Measurements from ENCODE around the gene FERD3L.
A peak's percentile ranks its signal among the peaks of the same experiment; 100 is the strongest.

FERD3L gene

DNA sequence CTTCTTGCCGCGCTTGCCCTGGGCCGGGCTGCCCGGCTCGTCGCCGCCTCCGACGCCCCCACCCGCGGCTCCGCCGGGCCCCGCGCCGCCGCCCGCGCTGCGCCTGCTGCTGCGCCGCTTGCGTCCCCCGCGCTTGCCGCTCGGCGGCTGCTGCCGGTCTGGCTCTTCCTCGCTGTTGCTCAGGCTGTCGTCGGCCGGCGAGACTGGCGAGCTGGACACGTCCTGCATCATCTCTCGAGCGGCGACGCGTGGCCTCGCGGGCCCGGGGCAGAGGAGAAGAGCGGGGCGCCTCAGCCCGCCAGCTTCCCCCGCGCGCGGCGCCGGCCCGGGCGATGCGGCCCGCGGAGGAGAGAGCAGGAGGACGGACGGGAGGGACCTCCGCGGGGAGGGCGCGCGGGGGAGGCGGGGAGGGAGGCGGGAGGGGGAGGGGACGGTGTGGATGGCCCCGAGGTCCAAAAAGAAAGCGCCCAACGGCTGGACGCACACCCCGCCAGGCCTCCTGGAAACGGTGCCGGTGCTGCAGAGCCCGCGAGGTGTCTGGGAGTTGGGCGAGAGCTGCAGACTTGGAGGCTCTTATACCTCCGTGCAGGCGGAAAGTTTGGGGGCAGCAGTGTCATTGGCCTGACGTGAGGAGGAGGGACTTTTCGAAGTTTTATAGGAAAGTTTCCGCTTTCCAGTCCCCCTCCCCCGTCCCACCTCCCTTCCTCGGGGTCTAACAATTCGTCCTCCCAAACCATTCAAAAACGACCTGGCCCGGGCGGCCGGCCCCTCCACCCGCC, 27.9 kb downstream of the FERD3L start, which contains the start of gene TWIST1:
Gene TWIST1, minus strand, starts transcription at position 546 of the 779 bp plus-strand sequence. Its CDS starts 315 bp downstream, at position 231.
- in situ Hi-C loops (cut with MboI; ENCODE audit: low sequenced_read_pairs, unreplicated experiment) = loop anchor here (25.0 kb wide), 2 partner anchors 545 to 1670 kb away; partner anchors contain the start of gene SP8
- TF ChIP-seq, protein P1, sequence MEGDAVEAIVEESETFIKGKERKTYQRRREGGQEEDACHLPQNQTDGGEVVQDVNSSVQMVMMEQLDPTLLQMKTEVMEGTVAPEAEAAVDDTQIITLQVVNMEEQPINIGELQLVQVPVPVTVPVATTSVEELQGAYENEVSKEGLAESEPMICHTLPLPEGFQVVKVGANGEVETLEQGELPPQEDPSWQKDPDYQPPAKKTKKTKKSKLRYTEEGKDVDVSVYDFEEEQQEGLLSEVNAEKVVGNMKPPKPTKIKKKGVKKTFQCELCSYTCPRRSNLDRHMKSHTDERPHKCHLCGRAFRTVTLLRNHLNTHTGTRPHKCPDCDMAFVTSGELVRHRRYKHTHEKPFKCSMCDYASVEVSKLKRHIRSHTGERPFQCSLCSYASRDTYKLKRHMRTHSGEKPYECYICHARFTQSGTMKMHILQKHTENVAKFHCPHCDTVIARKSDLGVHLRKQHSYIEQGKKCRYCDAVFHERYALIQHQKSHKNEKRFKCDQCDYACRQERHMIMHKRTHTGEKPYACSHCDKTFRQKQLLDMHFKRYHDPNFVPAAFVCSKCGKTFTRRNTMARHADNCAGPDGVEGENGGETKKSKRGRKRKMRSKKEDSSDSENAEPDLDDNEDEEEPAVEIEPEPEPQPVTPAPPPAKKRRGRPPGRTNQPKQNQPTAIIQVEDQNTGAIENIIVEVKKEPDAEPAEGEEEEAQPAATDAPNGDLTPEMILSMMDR (IDR thresholded peaks at IDR 0.05; ENCODE audit: borderline replicate concordance, control extremely low read depth, extremely low read depth, insufficient read depth, missing control alignments) = no peak
- DNase-seq (ENCODE audit: low spot score) = peak; percentile 60

DNA sequence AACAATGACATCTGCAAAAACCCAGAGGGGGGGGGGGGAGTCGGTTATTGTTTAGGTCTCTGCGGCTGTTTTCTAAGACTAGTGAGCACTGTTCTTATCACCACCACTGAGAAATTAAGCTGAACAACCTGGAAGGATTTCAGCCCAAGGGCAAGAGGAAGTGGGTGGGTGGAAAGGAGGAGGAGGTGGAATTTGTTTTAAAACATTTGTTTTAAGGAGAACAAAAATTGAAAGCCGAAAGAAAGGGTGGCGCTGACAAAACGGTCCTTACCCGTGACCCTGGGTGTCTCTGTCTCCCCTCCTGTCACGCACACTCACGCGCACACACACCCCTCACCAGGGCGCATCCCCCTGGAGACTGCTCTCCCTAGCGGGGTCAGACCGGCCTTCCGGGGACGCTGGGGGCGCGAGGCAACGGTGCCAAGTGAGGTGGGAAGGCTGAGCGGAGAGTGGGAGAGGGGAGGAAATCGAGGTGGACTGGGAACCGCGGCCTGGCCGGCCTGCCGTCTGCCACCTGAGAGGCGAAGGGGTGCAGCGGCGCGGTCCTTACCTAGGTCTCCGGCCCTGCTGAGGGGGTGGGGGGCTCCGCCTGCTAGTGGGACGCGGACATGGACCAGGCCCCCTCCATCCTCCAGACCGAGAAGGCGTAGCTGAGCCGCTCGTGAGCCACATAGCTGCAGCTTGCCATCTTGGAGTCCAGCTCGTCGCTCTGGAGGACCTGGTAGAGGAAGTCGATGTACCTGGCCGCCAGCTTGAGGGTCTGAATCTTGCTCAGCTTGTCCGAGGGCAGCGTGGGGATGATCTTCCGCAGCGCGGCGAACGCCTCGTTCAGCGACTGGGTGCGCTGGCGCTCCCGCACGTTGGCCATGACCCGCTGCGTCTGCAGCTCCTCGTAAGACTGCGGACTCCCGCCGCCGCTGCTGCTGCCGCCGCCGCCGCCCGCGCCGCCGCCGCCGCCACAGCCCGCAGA, 28.8 kb downstream of the FERD3L start:
- TF ChIP-seq, protein P1 (IDR thresholded peaks at IDR 0.05; ENCODE audit: borderline replicate concordance, control extremely low read depth, extremely low read depth, insufficient read depth, missing control alignments) = no peak
- in situ Hi-C loops (cut with MboI; ENCODE audit: low sequenced_read_pairs, unreplicated experiment) = loop anchor here (25.0 kb wide), 2 partner anchors 546 to 1671 kb away; partner anchors contain the start of gene SP8
- no peak for DNase-seq (ENCODE audit: low spot score)

DNA sequence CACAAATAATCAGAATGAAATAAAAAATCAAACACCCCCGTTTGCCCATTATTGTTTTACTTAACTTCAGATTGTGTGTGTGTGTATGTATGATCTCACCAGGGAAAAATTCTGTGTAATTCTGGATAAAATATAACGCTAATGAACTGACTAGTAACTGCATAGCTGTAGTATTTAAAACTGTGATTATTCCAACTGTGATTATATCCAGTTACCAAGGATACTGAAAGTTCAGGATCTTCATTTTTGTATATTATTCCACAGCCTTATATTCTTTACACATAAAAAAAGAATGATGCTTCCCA, 30.7 kb downstream of the FERD3L start:
- in situ Hi-C loops (cut with MboI; ENCODE audit: low sequenced_read_pairs, unreplicated experiment) = loop anchor here (25.0 kb wide), 2 partner anchors 548 to 1673 kb away; partner anchors contain the start of gene SP8
- no peak for DNase-seq (ENCODE audit: low spot score)
- TF ChIP-seq, protein P1 (IDR thresholded peaks at IDR 0.05; ENCODE audit: borderline replicate concordance, control extremely low read depth, extremely low read depth, insufficient read depth, missing control alignments) = no peak

DNA sequence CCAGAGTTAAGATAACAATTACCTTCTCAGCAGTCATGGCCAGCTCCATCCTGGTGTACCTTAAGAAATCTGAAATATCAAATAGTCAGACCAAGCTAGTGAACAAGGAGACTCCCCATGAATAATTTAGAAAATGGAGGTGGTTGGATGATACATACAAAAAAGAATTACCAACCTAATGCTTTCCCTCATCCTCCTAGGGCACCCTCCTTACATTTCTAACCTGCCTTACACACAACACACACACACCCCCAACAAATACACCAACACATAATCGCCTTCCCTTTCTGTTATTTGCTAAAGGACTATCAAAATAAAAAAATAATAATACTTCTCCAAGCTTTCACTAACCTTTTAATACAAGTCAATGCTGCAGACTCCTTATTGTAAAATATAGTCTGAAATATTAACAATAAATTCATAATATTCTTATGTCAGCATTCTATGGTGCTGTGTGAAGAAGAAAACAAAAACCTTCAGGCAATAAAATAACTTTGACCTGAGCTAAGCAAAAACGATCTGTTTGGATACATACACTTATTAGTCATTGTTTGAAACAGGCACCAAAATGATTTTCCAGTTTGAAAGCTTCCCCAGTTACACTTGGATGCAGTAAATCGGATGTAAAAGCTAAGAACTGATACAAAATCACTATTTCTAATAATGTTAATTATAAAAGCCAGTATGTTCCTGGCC, 31.2 kb downstream of the FERD3L start:
- TF ChIP-seq, protein P1 (IDR thresholded peaks at IDR 0.05; ENCODE audit: borderline replicate concordance, control extremely low read depth, extremely low read depth, insufficient read depth, missing control alignments) = no peak
- no peak for DNase-seq (ENCODE audit: low spot score)
- in situ Hi-C loops (cut with MboI; ENCODE audit: low sequenced_read_pairs, unreplicated experiment) = loop anchor here (25.0 kb wide), 2 partner anchors 548 to 1673 kb away; partner anchors contain the start of gene SP8

DNA sequence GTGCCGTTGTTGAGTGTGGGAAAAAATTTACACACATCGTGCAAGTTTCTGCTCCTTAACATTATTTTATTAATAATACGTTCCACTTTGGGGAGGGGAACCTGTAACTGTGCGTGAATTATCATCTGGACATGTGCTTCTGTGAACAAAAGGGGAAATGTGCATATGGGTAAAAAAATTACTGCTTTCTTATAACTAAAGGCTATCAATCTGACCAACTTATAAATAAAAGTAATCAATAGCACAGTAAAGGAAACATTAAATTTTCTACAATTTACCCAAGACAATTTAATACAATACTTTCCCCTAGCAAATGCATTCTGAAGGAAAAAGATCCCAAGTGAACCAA, 32.2 kb downstream of the FERD3L start:
- in situ Hi-C loops (cut with MboI; ENCODE audit: low sequenced_read_pairs, unreplicated experiment) = loop anchor here (25.0 kb wide), 2 partner anchors 549 to 1674 kb away; partner anchors contain the start of gene SP8
- TF ChIP-seq, protein P1 (IDR thresholded peaks at IDR 0.05; ENCODE audit: borderline replicate concordance, control extremely low read depth, extremely low read depth, insufficient read depth, missing control alignments) = no peak
- DNase-seq (ENCODE audit: low spot score) = no peak

All from GM13976 (cell line).